ENCODE measurements around the gene MEIS3.

GRCh38 chr19:47415953-47416642 is 3.2 kb downstream of the MEIS3 start:
- TF ChIP-seq CTCF (IDR thresholded peaks at IDR 0.05) (no peak), POLR2AphosphoS5 (IDR thresholded peaks at IDR 0.05) (no peak)
